GM12878 (cell line): Measurements from ENCODE around the gene EDC4. TPM values are rescaled to one million over a fixed set of nuclear protein-coding genes. Genes with fewer than 3 reads are reported as not detected.
A peak's percentile ranks its signal among the peaks of the same experiment; 100 is the strongest.

ENCODE experiments used
- BCL3 ChIP-seq: IDR thresholded peaks from 2 replicates; pipeline ENCODE4 v1.6.1; 2011; ENCODE audit warnings: borderline replicate concordance, low read depth, mild to moderate bottlenecking, moderate library complexity, low read length; ENCODE audit not compliant: insufficient read depth, poor library complexity, severe bottlenecking
- BCLAF1 ChIP-seq: fragments of 450-650 bp; IDR thresholded peaks from 2 replicates; pipeline ENCODE4 v1.6.1; 2017; ENCODE audit warnings: antibody characterized with exemption, mild to moderate bottlenecking, moderate library complexity
- BHLHE40 ChIP-seq, 2 experiments: fragments of 450-650 bp in 1 of 2; IDR thresholded peaks; 2 replicates each; pipeline ENCODE4 v1.6.1; 2011 to 2017; ENCODE audit warnings: low read depth in 2 of 2, borderline replicate concordance in 1 of 2, improper control_type of control experiment in 1 of 2, low read length in 1 of 2, mild to moderate bottlenecking in 1 of 2
- CBFB ChIP-seq: IDR thresholded peaks from 2 replicates; pipeline ENCODE4 v1.6.1; 2016; ENCODE audit warnings: antibody characterized with exemption, low read depth
- FOXK2 ChIP-seq: fragments of 450-650 bp; IDR thresholded peaks from 2 replicates; pipeline ENCODE4 v1.6.1; 2017; ENCODE audit warnings: mild to moderate bottlenecking, moderate library complexity
- HCFC1 ChIP-seq: fragments of 150-350 bp; IDR thresholded peaks from 2 replicates; pipeline ENCODE4 v1.6.1; 2014; ENCODE audit warnings: low read length
- HDAC6 ChIP-seq: fragments of 200-600 bp; sonication (generic); IDR thresholded peaks from one replicate; pipeline ENCODE4 v1.8.0; 2017; ENCODE audit warnings: antibody characterized with exemption; ENCODE audit not compliant: unreplicated experiment
- IKZF1 ChIP-seq: fragments of 450-650 bp; conservative IDR thresholded peaks from 2 replicates; pipeline ENCODE4 v1.6.1; 2017; ENCODE audit warnings: antibody characterized with exemption, mild to moderate bottlenecking
- IRF5 ChIP-seq: fragments of 450-650 bp; IDR thresholded peaks from 2 replicates; pipeline ENCODE4 v1.6.1; 2017; ENCODE audit warnings: borderline replicate concordance
- JUNB ChIP-seq: IDR thresholded peaks from 2 replicates; pipeline ENCODE4 v1.6.1; 2016; ENCODE audit warnings: antibody characterized with exemption, mild to moderate bottlenecking
- MAX ChIP-seq: IDR thresholded peaks from 2 replicates; pipeline ENCODE4 v1.6.1; 2012; ENCODE audit warnings: low read depth, low read length, improper control_type of control experiment
- MYB ChIP-seq: fragments of 150-350 bp; IDR thresholded peaks from 2 replicates; pipeline ENCODE4 v1.6.1; 2014; ENCODE audit warnings: mild to moderate bottlenecking, low read depth, low read length, borderline replicate concordance
- RAD51 ChIP-seq: fragments of 450-650 bp; IDR thresholded peaks from 2 replicates; pipeline ENCODE4 v1.6.1; 2016; ENCODE audit warnings: moderate library complexity, mild to moderate bottlenecking, inconsistent platforms
- SIX5 ChIP-seq: IDR thresholded peaks from 2 replicates; pipeline ENCODE4 v1.6.1; 2011; ENCODE audit warnings: mild to moderate bottlenecking, low read depth, low read length, moderate library complexity; ENCODE audit not compliant: severe bottlenecking
- YBX1 ChIP-seq: fragments of 450-650 bp; IDR thresholded peaks from 2 replicates; pipeline ENCODE4 v1.6.1; 2016; ENCODE audit warnings: antibody characterized with exemption
- ZNF592 ChIP-seq: fragments of 450-650 bp; IDR thresholded peaks from 2 replicates; pipeline ENCODE4 v1.6.1; 2017; ENCODE audit warnings: mild to moderate bottlenecking, moderate library complexity
- polyA plus RNA-seq, 11 experiments: library from polyadenylated mRNA; depleted of rRNA in 4 of 11; unstranded in 6 of 11; stranded (reverse) in 5 of 11; fragments of >200 nt; fragmentation: Nextera tagmentation in 4 of 11; fragmentation: Illumina TruSeq in 1 of 11; extraction: Ambion mirVana in 4 of 11; extraction: Trizol in 1 of 11; gene quantifications; 1 replicate in 1 of 11; 2 replicates in 10 of 11; pipeline versions ENCODE4 v1.2.1 to v1.2.3, GENCODE V29; 2011 to 2016; ENCODE audit warnings: inconsistent platforms in 2 of 11, missing spikeins in 2 of 11, low read depth in 1 of 11
- total RNA-seq, 4 experiments: library from RNA; depleted of rRNA in 3 of 4; stranded (reverse); fragments of >200 nt in 3 of 4; fragmentation: Illumina TruSeq in 1 of 4; extraction: Trizol in 1 of 4; gene quantifications; 2 replicates each; pipeline versions ENCODE4 v1.2.1 to v1.2.3, GENCODE V29; 2013 to 2021

EDC4 gene
- total and polyA plus RNA-seq, 10 of the 15 experiments (the other 5 are each of a cell fraction or from before 2014, with no cell fraction given): 1.2 to 86.0 (median 53.4) TPM

- TF ChIP-seq BCL3 (no peak), SIX5 (peak; percentile 95), JUNB (no peak), ZNF592 (no peak), YBX1 (no peak), MYB (peak; percentile 15; the same call in 1 of the 2 replicates), BCLAF1 (no peak), CBFB (peak; percentile 74), HDAC6 (no peak), FOXK2 (no peak), BHLHE40 (IDR thresholded peaks at IDR 0.05; ENCODE audit: borderline replicate concordance in 1 of 2, low read depth in 2 of 2, low read length in 1 of 2) (peak in 1 of 2 experiments; percentile 69; a peak in 2 of 4 replicates), IRF5 (no peak), IKZF1 (peak; percentile 99), MAX (peak; percentile 70; the same call in 1 of the 2 replicates), HCFC1 (peak; percentile 96), RAD51 (no peak)
These were observed 26.4 kb upstream of the EDC4 start, which contains the start of gene NUTF2 (continued) for GRCh38 chr16:67846320-67847063.
